Keratinocyte (primary cell): ENCODE results near the gene TSPEAR.

Source experiments
- EZH2 ChIP-seq: IDR thresholded peaks from one replicate; pipeline ENCODE4 v1.6.1; 2012; ENCODE audit warnings: inconsistent platforms, mild to moderate bottlenecking, low read length, moderate library complexity
- TF ChIP-seq, protein P1 (sequence below), 3 experiments: IDR thresholded peaks in 1 of 3; conservative IDR thresholded peaks in 1 of 3; optimal IDR thresholded peaks in 1 of 3; 2 replicates in 2 of 3; 3 replicates in 1 of 3; pipeline versions ENCODE3 to v1.5.1; 2011; ENCODE audit warnings: low read length in 3 of 3, mild to moderate bottlenecking in 3 of 3, moderate library complexity in 2 of 3, control low read depth in 1 of 3, inconsistent platforms in 1 of 3; ENCODE audit not compliant: insufficient read depth in 2 of 3; ENCODE audit errors: extremely low read depth in 1 of 3

DNA sequence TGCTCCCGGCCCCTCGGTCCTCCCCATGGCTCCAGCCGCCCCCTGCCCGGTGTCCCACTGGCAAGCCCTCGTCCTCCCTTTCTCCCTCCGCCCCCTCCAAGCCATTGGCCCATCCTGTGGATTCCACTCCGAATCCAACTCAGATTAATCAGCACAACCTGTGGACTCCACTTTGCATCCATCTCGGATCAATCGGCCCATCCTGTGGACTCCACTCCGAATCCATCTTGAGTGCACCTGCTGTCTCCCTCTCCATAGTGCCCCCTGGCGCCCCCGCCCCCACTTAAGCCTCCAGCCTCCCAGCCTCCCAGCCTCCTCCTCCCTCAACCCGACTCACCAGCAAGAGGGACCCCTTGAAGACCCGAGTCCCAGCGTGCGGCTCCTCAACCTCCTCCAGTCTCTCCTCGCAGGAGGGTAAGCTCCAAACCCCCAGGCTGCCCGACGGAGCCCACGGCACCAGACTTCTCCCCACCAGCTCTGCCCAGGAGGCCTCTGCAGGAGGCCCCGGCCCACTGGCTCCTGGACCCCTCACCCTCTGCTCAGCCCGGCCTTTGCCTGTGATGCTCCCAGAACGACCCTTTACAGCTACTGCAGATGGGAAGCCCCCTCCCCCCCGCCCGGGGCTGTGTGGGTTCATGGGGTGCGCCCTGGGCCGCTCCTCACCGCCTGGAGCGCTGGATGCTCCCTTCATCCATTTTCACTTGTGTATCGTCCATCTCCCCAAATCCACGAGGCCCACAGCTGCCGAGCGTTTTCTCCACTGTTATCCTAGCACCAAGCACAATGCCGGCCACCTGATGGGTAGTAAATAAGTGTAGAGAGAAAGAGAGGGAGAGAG is 40.6 kb upstream of the TSPEAR start:
- no peak for TF ChIP-seq EZH2
- TF ChIP-seq, protein P1, sequence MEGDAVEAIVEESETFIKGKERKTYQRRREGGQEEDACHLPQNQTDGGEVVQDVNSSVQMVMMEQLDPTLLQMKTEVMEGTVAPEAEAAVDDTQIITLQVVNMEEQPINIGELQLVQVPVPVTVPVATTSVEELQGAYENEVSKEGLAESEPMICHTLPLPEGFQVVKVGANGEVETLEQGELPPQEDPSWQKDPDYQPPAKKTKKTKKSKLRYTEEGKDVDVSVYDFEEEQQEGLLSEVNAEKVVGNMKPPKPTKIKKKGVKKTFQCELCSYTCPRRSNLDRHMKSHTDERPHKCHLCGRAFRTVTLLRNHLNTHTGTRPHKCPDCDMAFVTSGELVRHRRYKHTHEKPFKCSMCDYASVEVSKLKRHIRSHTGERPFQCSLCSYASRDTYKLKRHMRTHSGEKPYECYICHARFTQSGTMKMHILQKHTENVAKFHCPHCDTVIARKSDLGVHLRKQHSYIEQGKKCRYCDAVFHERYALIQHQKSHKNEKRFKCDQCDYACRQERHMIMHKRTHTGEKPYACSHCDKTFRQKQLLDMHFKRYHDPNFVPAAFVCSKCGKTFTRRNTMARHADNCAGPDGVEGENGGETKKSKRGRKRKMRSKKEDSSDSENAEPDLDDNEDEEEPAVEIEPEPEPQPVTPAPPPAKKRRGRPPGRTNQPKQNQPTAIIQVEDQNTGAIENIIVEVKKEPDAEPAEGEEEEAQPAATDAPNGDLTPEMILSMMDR (optimal IDR thresholded peaks at IDR 0.05 in 1 of 3, IDR thresholded peaks at IDR 0.05 in 1 of 3, conservative IDR thresholded peaks at IDR 0.05 in 1 of 3; ENCODE audit: extremely low read depth in 1 of 3, insufficient read depth in 2 of 3, low read length in 3 of 3) = no peak
